ENCODE results near the gene DYNC1H1. TPM values are rescaled to one million over a fixed set of nuclear protein-coding genes. Genes with fewer than 3 reads are reported as not detected.

Gene DYNC1H1
- total RNA-seq, 1 donor from 2014 or later, result 499 TPM

DNA sequence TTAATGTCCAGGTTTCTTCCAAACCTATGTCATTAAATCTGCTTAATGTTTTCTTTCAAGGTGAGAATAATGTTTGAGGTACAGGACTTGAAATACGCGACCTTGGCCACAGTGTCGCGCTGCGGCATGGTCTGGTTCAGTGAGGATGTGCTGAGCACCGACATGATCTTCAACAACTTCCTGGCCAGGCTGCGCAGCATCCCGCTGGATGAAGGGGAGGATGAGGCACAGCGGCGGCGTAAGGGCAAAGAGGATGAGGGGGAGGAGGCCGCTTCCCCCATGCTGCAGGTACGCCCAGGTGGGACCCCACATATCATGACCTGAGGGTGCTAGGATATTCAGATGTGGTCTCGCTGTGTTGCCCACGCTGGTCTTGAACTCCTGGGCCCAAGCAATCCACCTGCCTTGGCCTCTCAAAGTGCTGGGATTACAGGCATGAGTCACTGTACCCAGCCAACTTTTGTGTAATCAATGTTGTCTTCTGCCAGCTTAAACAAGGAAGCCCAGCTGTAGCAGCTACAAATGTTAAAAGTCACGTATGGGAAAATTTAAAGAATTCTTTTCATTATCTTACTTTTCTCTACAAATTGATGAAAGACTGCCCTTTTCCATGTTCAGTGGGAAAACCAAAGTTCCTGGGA is 50.8 kb downstream of the DYNC1H1 start:
- Histone ChIP-seq H3K4me1 (no peaks in the 10 kb centered on the region), H3K9me3 (no peaks in the 10 kb centered on the region), H3K36me3 (peaks cover 8 to 100% of the 10 kb centered on the region in 2 donors), H3K4me3 (no peak overlapping the region), H3K27me3 (no peaks in the 10 kb centered on the region), H3K27ac (no peak overlapping the region)
- intact Hi-C loops (cut with DNase I), result no loop called here
- DNase-seq (ENCODE audit: extremely low spot score in 2 of 2), result no peak
- TF ChIP-seq, protein P1, sequence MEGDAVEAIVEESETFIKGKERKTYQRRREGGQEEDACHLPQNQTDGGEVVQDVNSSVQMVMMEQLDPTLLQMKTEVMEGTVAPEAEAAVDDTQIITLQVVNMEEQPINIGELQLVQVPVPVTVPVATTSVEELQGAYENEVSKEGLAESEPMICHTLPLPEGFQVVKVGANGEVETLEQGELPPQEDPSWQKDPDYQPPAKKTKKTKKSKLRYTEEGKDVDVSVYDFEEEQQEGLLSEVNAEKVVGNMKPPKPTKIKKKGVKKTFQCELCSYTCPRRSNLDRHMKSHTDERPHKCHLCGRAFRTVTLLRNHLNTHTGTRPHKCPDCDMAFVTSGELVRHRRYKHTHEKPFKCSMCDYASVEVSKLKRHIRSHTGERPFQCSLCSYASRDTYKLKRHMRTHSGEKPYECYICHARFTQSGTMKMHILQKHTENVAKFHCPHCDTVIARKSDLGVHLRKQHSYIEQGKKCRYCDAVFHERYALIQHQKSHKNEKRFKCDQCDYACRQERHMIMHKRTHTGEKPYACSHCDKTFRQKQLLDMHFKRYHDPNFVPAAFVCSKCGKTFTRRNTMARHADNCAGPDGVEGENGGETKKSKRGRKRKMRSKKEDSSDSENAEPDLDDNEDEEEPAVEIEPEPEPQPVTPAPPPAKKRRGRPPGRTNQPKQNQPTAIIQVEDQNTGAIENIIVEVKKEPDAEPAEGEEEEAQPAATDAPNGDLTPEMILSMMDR (IDR thresholded peaks at IDR 0.05), result no peak
- TF ChIP-seq POLR2A (IDR thresholded peaks at IDR 0.05) (no peak), POLR2AphosphoS5 (IDR thresholded peaks at IDR 0.05; ENCODE audit: insufficient read depth in 1 of 2, low read depth in 1 of 2) (no peak)

DNA sequence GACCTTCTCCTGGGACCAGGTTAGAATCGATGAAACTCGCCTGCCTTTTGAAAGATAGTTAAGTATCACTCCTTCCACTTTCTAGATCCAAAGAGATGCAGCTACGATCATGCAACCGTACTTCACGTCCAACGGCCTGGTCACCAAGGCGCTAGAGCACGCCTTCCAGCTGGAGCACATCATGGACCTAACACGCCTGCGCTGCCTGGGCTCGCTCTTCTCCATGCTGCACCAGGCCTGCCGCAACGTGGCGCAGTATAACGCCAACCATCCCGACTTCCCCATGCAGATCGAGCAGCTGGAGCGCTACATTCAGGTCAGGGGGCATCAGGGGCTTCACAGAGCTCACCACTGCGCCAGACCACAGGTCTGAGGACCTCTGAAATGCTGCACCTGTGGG is 51.4 kb downstream of the DYNC1H1 start:
- H3K4me1 ChIP-seq, result no peaks in the 10 kb centered on the region
- no peaks in the 10 kb centered on the region for H3K9me3 ChIP-seq
- H3K4me3 ChIP-seq, result no peak overlapping the region
- peaks cover 10 to 100% of the 10 kb centered on the region in 2 donors for H3K36me3 ChIP-seq
- H3K27me3 ChIP-seq, result no peaks in the 10 kb centered on the region
- TF ChIP-seq, protein P1 (IDR thresholded peaks at IDR 0.05), result no peak
- no peak for TF ChIP-seq POLR2AphosphoS5 (IDR thresholded peaks at IDR 0.05; ENCODE audit: insufficient read depth in 1 of 2, low read depth in 1 of 2)
- intact Hi-C loops (cut with DNase I), result no loop called here
- no peak overlapping the region for H3K27ac ChIP-seq
- DNase-seq (ENCODE audit: extremely low spot score in 2 of 2), result no peak

DNA sequence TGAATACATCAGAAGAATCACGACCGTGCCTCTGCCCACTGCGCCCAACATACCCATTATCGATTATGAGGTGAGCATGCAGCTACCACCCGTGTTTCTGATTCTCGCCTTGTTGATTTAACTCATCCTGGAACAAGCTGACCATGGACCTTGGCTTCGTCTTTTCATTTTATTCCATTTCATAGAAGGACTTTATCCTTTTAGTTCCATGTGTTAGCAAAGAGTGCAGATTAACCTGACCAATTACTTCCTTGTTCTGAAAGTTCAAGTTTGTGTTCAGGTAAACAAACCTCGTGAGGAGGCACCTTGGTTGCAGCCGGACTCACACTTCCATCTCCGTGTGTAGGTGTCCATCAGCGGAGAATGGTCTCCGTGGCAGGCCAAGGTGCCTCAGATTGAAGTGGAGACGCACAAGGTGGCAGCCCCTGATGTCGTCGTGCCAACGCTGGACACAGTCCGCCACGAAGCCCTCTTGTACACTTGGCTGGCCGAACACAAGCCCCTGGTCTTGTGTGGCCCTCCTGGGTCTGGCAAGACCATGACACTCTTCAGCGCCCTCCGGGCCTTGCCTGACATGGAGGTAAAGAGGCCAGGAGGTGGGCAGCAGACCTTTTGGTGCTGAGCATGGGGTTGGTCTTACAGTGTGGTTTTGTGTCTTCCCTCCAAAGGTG is 52.2 kb downstream of the DYNC1H1 start:
- Histone ChIP-seq H3K36me3 (peaks cover 13 to 100% of the 10 kb centered on the region in 2 donors), H3K27ac (no peak overlapping the region)

DNA sequence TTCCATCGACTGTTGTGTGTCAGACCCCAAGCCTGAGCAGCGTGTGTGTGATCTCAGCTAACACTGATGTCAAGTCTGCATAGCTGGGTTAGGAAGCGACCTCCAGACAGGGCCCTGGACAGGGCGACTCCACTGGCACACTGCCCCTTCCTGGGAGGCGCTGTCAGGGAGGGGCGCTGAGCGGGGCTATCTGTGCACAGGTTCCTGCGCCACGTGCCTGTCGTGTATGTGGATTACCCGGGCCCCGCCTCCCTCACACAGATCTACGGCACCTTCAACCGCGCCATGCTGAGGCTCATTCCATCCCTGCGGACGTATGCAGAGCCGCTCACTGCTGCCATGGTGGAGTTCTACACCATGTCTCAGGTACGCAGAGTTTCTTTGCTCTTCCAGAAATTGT is 53.9 kb downstream of the DYNC1H1 start:
- peaks cover 8 to 100% of the 10 kb centered on the region in 2 donors for H3K36me3 ChIP-seq
- TF ChIP-seq POLR2A (IDR thresholded peaks at IDR 0.05), result no peak
- no peak for TF ChIP-seq POLR2AphosphoS5 (IDR thresholded peaks at IDR 0.05; ENCODE audit: insufficient read depth in 1 of 2, low read depth in 1 of 2)
- TF ChIP-seq, protein P1 (IDR thresholded peaks at IDR 0.05), result no peak

More for the DNA sequence above, 52.2 kb downstream of the DYNC1H1 start:
- TF ChIP-seq POLR2AphosphoS5 (IDR thresholded peaks at IDR 0.05; ENCODE audit: insufficient read depth in 1 of 2, low read depth in 1 of 2) (no peak), POLR2A (IDR thresholded peaks at IDR 0.05) (no peak)
- TF ChIP-seq, protein P1 (IDR thresholded peaks at IDR 0.05), result no peak
- Histone ChIP-seq H3K9me3 (no peaks in the 10 kb centered on the region), H3K4me1 (no peaks in the 10 kb centered on the region), H3K4me3 (no peak overlapping the region), H3K27me3 (no peaks in the 10 kb centered on the region)
- intact Hi-C loops (cut with DNase I), result no loop called here
- DNase-seq (ENCODE audit: extremely low spot score in 2 of 2), result no peak

DNA sequence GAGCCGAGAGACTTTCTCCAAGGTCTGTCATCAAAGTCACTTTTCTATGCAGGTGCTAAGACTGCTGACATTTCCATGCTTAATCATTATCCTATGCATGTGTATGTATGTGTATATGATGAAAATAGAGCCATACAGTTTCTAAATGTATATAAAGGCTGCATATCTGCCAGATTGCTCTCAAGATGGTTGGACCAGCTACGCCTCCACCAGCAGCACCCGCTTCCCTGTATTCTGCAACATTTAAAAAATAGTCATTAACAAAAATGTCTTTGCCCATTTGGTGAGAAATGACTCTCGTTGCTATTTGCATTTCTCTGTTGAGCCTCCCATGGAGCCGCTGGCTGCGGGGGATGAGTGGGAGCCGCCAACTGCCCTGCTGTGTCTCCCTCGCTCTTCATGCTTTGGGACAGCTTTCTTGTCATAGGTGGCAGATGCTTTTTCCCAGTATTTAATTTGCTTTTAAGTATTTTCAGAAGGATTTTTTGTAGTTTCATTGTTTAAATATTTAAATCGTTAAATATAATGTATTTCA is 54.7 kb downstream of the DYNC1H1 start:
- Histone ChIP-seq H3K27me3 (no peaks in the 10 kb centered on the region), H3K4me3 (no peak overlapping the region), H3K4me1 (no peaks in the 10 kb centered on the region), H3K27ac (no peak overlapping the region), H3K9me3 (no peaks in the 10 kb centered on the region), H3K36me3 (peaks cover 8 to 100% of the 10 kb centered on the region in 2 donors)
- TF ChIP-seq POLR2AphosphoS5 (IDR thresholded peaks at IDR 0.05; ENCODE audit: insufficient read depth in 1 of 2, low read depth in 1 of 2) (no peak), POLR2A (IDR thresholded peaks at IDR 0.05) (no peak)
- TF ChIP-seq, protein P1 (IDR thresholded peaks at IDR 0.05), result no peak
- no peak for DNase-seq (ENCODE audit: extremely low spot score in 2 of 2)
- intact Hi-C loops (cut with DNase I), result no loop called here

More for the DNA sequence above, 53.9 kb downstream of the DYNC1H1 start:
- no peaks in the 10 kb centered on the region for H3K9me3 ChIP-seq
- no peaks in the 10 kb centered on the region for H3K4me1 ChIP-seq
- DNase-seq (ENCODE audit: extremely low spot score in 2 of 2), result no peak
- no peak overlapping the region for H3K4me3 ChIP-seq
- H3K27ac ChIP-seq, result no peak overlapping the region
- intact Hi-C loops (cut with DNase I), result no loop called here
- H3K27me3 ChIP-seq, result no peaks in the 10 kb centered on the region
